PC-3 (cell line): ENCODE data around the gene PMEPA1.

ENCODE experiments used
- CTCF ChIP-seq: fragments of 300-600 bp; sonication (generic); conservative IDR thresholded peaks from 2 replicates; pipeline ENCODE4 v1.5.1; 2017; ENCODE audit warnings: antibody characterized with exemption, low read depth, mild to moderate bottlenecking, low read length
- EZH2phosphoT487 ChIP-seq: fragments of 300-600 bp; sonication (generic); IDR thresholded peaks from 2 replicates; pipeline ENCODE4 v1.6.1; 2018; ENCODE audit warnings: mild to moderate bottlenecking, antibody characterized with exemption, low read length, borderline replicate concordance

GRCh38 chr20:57620274-57620990 is 89.4 kb downstream of the PMEPA1 start, which contains the start of gene ZBP1:
- TF ChIP-seq CTCF (no peak), EZH2phosphoT487 (no peak)
